ENCODE data around the gene CHKB. TPM values are rescaled to one million over a fixed set of nuclear protein-coding genes. Genes with fewer than 3 reads are reported as not detected.

Gene CHKB
- total RNA-seq, 1 experiment from 2014 or later, result 77.8 TPM

DNA sequence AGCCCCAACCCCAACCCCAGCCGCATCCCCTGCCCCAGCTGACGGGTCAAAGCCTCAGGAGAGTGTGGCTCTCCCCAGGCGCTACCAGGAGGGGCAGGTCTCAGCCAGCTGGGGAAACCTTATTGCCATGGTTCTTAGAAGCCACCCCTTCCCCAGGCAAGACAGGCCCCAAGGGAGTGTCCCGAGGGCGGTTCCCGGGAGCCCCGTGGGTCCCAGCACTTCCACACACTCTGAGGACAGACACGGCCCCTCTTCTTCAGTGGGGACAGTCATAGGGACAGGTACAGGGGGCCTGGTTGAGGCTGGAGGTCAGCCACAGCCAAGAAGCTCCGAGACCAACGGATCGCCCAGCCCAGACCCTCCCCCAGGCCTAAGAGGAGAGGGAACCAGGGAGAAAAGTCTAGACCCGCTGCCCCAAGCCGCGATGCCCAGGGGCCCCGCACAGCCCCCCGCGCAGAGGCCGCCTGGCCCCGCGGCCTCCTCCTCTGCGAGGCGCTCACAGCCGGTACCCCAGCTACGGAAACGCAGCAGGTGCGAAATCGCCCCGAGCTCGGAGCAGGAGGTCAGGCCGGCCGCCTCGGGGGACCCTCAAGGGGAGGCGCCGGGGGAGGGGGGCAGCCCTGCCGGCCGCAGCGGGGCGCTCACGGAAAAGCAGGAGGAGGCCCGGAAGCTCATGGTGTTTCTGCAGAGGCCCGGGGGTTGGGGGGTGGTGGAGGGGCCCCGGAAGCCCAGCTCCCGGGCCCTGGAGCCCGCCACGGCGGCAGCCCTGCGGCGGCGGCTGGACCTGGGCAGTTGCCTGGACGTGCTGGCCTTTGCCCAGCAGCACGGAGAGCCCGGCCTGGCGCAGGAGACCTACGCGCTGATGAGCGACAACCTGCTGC lies 34.4 kb downstream of the CHKB start:
- Histone ChIP-seq H3K9me3 (ENCODE audit: low read length) (no peaks in the 10 kb centered on the region), H3K9me2 (replicated peaks; ENCODE audit: insufficient read depth, low read length) (no peaks in the 10 kb centered on the region), H3K4me2 (ENCODE audit: low read depth, low read length, poor library complexity, severe bottlenecking) (peak overlapping the region; percentile 97), H4K20me1 (ENCODE audit: insufficient read depth, low read depth, low read length) (no peaks in the 10 kb centered on the region), H2AFZ (ENCODE audit: low read length) (peak overlapping the region; percentile 93), H3K4me3 (ENCODE audit: low read length) (peak overlapping the region; percentile 70), H3K79me2 (ENCODE audit: low read length) (no peaks in the 10 kb centered on the region), H3K36me3 (ENCODE audit: insufficient read depth, low read length) (no peaks in the 10 kb centered on the region), H3K27ac (ENCODE audit: low read length) (no peak overlapping the region), H3K9ac (ENCODE audit: low read length) (peak overlapping the region; percentile 88), H3K4me1 (ENCODE audit: low read length) (peaks cover 36% of the 10 kb centered on the region), H3K27me3 (ENCODE audit: low read length) (no peaks in the 10 kb centered on the region)
- peak; percentile 84 for DNase-seq

DNA sequence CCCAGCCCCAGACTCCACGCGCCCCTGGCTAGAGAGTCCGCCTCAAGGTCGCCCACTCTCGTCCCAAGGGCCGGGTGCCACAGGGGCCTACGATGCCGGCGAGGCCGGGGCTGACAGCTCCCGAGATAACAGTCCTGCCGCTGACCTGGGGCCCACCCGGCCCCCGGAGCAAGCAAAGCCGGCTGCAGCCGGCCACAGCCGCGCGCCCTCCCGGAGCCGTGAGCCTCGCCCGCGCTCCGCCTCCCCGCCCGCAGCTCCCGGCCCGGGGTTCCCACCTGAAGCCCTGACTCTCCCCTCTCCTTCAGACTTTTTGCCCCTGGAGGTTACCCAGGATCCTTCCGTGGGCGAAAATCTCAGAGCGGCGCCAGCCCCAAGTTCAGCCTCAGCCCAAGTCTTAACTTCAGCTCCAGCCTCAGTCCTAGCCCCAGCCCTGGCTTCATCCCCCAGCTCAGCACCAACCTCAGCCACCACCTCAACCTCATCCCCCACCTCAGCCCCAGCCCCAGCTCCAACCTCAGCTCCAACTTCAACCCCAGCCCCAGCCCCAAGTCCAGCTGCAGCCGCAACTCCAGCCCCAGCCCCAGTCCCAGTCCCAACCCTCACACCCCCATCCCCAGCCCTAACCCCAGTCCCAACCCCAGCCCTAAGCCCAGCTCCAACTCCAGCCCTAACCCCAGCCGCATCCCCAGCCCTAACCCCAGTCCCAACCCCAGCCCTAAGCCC lies 35.2 kb downstream of the CHKB start:
- peak; percentile 56 for DNase-seq
- H3K9me3 ChIP-seq (ENCODE audit: low read length), result no peaks in the 10 kb centered on the region
- no peak overlapping the region for H3K27ac ChIP-seq (ENCODE audit: low read length)
- peaks cover 40% of the 10 kb centered on the region for H3K4me1 ChIP-seq (ENCODE audit: low read length)
- H3K27me3 ChIP-seq (ENCODE audit: low read length), result no peaks in the 10 kb centered on the region
- no peak overlapping the region for H2AFZ ChIP-seq (ENCODE audit: low read length)
- no peaks in the 10 kb centered on the region for H3K79me2 ChIP-seq (ENCODE audit: low read length)
- no peaks in the 10 kb centered on the region for H3K9me2 ChIP-seq (replicated peaks; ENCODE audit: insufficient read depth, low read length)
- H4K20me1 ChIP-seq (ENCODE audit: insufficient read depth, low read depth, low read length), result no peaks in the 10 kb centered on the region
- H3K4me3 ChIP-seq (ENCODE audit: low read length), result no peak overlapping the region
- no peak overlapping the region for H3K9ac ChIP-seq (ENCODE audit: low read length)
- no peaks in the 10 kb centered on the region for H3K36me3 ChIP-seq (ENCODE audit: insufficient read depth, low read length)
- no peak overlapping the region for H3K4me2 ChIP-seq (ENCODE audit: low read depth, low read length, poor library complexity, severe bottlenecking)

DNA sequence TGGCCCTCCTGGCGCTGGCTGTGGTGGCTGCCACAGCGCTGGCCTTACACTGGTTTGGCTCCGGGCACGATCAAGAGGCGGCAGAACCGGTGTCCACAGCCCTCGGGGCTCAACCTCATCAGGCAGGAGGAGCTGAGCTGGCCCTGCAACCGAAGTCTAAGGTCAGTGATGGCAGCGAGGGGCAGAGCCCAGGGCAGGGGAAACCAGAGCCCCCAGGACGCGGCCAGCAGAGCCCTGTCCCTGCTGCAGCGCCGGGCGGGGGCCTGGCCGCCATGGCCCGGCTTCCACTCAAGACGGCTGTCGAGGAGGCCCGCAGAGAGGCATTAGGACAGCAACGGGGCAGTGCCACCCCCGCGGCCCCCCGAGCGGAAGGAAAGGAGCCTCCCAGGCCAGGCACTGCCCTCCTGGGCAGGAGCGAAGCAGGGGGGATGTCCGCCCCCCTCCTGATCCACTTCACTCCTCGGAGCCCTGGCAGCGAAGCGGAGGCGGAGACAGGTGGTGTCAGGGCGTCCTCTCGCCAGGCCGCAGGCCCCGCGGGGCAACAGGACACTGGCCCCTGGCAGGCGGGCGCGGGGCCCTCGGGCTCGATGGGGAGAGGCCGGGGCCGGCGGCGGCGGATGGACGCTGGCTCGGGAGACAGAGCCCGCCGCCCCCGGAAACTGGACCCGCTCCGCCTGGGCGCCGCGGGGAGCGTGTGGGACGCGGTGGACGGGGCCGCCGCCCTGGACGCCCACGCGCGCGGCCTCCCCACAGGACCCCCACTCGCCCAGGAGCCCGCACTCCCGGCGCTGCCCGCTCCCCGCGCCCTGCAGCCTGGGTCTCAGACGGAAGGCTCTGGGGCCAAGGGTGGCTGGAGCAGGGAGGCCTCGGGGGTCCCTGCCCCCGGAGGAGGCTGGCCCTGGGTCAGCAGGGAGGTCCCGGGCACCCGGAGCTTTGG lies 36.1 kb downstream of the CHKB start:
- Histone ChIP-seq H2AFZ (ENCODE audit: low read length) (no peak overlapping the region), H3K9me3 (ENCODE audit: low read length) (no peaks in the 10 kb centered on the region), H4K20me1 (ENCODE audit: insufficient read depth, low read depth, low read length) (no peaks in the 10 kb centered on the region), H3K27me3 (ENCODE audit: low read length) (no peaks in the 10 kb centered on the region), H3K4me3 (ENCODE audit: low read length) (no peak overlapping the region), H3K9me2 (replicated peaks; ENCODE audit: insufficient read depth, low read length) (no peaks in the 10 kb centered on the region), H3K79me2 (ENCODE audit: low read length) (no peaks in the 10 kb centered on the region), H3K4me1 (ENCODE audit: low read length) (peaks cover 48% of the 10 kb centered on the region), H3K9ac (ENCODE audit: low read length) (no peak overlapping the region), H3K4me2 (ENCODE audit: low read depth, low read length, poor library complexity, severe bottlenecking) (no peak overlapping the region), H3K27ac (ENCODE audit: low read length) (no peak overlapping the region), H3K36me3 (ENCODE audit: insufficient read depth, low read length) (no peaks in the 10 kb centered on the region)
- DNase-seq, result no peak

DNA sequence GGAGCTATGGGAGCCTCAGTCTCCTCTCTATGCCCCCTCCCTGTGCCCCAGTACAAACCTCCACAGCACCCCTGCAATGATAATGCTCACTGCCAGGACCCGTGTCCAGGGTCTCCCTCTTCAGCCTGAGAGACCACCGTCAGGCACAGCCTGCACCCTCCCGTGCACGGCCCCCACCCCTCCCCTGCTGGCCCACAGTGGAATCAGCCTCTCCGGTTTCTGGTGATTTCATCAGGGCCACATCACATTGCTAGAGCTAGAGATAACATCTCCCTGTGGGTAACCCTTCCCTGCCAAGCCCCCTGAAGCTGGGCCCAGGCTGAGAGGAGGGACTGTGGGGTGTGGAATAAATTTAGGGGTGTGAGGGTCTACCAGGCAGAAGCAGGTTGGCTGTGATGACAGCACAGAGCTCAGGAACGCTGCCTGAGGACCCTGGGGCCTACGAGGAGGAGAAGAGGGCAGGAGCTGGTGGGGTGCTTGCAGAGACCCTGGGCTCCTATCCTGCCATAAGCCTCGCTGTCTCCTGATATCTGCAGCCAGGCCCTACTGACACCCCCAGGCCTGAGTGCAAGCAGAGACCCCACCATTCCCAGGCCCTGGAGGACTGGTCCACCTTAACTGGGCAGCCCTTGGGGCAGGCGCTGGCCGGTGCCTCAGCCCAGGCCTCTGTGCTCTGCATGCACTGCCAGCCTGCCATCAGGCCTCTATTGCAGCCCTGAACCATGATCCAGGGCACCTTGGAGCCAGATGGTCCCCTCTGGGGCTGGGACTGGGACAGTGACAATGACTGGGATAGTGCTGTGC lies 36.9 kb downstream of the CHKB start, which contains the start of gene KLHDC7B:
Gene KLHDC7B, plus strand, starts transcription at position 378 of the 804 bp plus-strand sequence. Its CDS starts 345 bp downstream, at position 723.
- Histone ChIP-seq H3K9ac (ENCODE audit: low read length) (peak within 1 kb of the TSS; percentile 53; the same call in 1 of the 2 replicates), H3K27ac (ENCODE audit: low read length) (no peak within 1 kb of the TSS), H4K20me1 (ENCODE audit: insufficient read depth, low read depth, low read length) (no peaks in the 10 kb centered on the region), H3K27me3 (ENCODE audit: low read length) (no peaks in the 10 kb centered on the region), H3K4me2 (ENCODE audit: low read depth, low read length, poor library complexity, severe bottlenecking) (peak within 1 kb of the TSS; percentile 62), H3K4me1 (ENCODE audit: low read length) (peaks cover 57% of the 10 kb centered on the region), H2AFZ (ENCODE audit: low read length) (no peak within 1 kb of the TSS), H3K9me3 (ENCODE audit: low read length) (no peaks in the 10 kb centered on the region), H3K4me3 (ENCODE audit: low read length) (no peak within 1 kb of the TSS), H3K79me2 (ENCODE audit: low read length) (no peaks in the 10 kb centered on the region), H3K9me2 (replicated peaks; ENCODE audit: insufficient read depth, low read length) (no peaks in the 10 kb centered on the region), H3K36me3 (ENCODE audit: insufficient read depth, low read length) (no peaks in the 10 kb centered on the region)
- DNase-seq, result no peak

DNA sequence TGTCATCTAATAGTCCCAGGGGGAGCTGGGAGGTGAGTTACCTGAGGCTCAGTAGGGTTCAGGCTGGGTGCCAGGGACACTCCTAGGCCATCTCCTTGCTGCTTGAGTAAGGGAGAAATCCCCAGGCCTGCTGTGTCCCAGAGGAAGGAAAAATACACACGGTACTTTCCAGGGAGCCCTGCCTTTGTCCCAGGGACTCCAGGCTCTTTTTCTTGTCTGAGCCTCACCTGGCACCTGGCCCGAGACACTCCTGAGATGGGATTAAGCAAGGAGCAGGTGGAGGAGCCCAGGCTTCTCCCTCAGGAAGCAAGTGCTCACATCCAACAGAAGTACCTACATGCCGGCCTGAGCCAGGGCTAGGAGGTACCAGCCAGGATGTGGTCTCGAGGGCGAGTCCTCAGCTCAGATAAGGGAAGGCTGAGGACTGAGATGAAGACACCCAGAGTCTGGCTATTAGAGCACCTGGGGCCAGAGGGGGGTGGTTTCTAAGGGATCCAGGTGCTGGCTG lies 37.8 kb downstream of the CHKB start:
- H3K4me2 ChIP-seq (ENCODE audit: low read depth, low read length, poor library complexity, severe bottlenecking), result peak overlapping the region; percentile 62
- DNase-seq, result no peak
- no peaks in the 10 kb centered on the region for H3K36me3 ChIP-seq (ENCODE audit: insufficient read depth, low read length)
- H4K20me1 ChIP-seq (ENCODE audit: insufficient read depth, low read depth, low read length), result no peaks in the 10 kb centered on the region
- peak overlapping the region; percentile 53 for H3K9ac ChIP-seq (ENCODE audit: low read length)
- no peaks in the 10 kb centered on the region for H3K9me3 ChIP-seq (ENCODE audit: low read length)
- H2AFZ ChIP-seq (ENCODE audit: low read length), result 0 out of 2 replicates have a peak overlapping the region, but pooled peaks have one; percentile 75
- peak overlapping the region; percentile 57 for H3K4me3 ChIP-seq (ENCODE audit: low read length)
- no peaks in the 10 kb centered on the region for H3K27me3 ChIP-seq (ENCODE audit: low read length)
- H3K9me2 ChIP-seq (replicated peaks; ENCODE audit: insufficient read depth, low read length), result no peaks in the 10 kb centered on the region
- no peak overlapping the region for H3K27ac ChIP-seq (ENCODE audit: low read length)
- H3K79me2 ChIP-seq (ENCODE audit: low read length), result no peaks in the 10 kb centered on the region
- peaks cover 66% of the 10 kb centered on the region for H3K4me1 ChIP-seq (ENCODE audit: low read length)

DNA sequence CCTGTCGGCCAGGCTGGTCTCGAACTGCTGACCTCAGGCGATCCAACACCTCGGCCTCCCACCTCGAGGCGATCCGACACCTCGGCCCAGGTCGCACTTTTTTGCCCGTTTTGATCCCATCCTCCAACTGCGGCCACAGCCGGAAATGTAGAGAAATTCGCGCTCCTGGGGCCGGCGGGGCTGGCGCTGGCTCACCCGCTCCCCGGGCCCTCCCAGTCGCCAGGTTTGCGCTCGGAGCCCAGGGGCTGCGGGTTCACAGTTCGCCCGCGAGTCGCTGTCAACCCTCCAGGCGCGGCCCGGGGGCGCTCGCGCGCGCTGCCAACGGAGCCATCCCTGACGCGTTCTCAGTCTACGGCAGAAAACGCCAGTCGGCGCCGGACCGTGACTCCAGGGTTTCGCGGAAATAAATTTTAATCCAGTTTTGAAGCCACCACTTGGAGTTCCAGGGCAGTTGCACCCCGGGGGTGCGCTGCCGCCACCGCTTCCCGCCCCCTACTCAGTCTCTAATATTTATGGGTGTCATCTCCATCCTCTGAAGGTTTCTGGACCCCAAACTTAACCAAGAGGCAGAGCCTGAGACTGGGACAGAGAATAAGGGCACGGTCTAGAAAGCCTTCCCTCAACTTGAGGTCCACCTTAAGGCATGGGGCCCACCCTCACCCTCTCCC lies 38.4 kb downstream of the CHKB start:
- peak; percentile 90 for DNase-seq
- Histone ChIP-seq H4K20me1 (ENCODE audit: insufficient read depth, low read depth, low read length) (no peaks in the 10 kb centered on the region), H3K4me2 (ENCODE audit: low read depth, low read length, poor library complexity, severe bottlenecking) (peak overlapping the region; percentile 62), H2AFZ (ENCODE audit: low read length) (peak overlapping the region; percentile 75; the same call in 1 of the 2 replicates), H3K9me2 (replicated peaks; ENCODE audit: insufficient read depth, low read length) (no peaks in the 10 kb centered on the region), H3K27ac (ENCODE audit: low read length) (no peak overlapping the region), H3K9ac (ENCODE audit: low read length) (peak overlapping the region; percentile 53), H3K4me3 (ENCODE audit: low read length) (peak overlapping the region; percentile 57), H3K36me3 (ENCODE audit: insufficient read depth, low read length) (no peaks in the 10 kb centered on the region), H3K4me1 (ENCODE audit: low read length) (peaks cover 68% of the 10 kb centered on the region), H3K79me2 (ENCODE audit: low read length) (no peaks in the 10 kb centered on the region), H3K27me3 (ENCODE audit: low read length) (no peaks in the 10 kb centered on the region), H3K9me3 (ENCODE audit: low read length) (no peaks in the 10 kb centered on the region)

Data from Karpas-422 (cell line).